ENCODE data around the gene SLC16A9.
"Not testable (repeated sequence)": the region's sequence is repeated elsewhere in the genome, so short reads cannot be mapped to it uniquely, and the experiment has no call there.

SLC16A9 gene

DNA sequence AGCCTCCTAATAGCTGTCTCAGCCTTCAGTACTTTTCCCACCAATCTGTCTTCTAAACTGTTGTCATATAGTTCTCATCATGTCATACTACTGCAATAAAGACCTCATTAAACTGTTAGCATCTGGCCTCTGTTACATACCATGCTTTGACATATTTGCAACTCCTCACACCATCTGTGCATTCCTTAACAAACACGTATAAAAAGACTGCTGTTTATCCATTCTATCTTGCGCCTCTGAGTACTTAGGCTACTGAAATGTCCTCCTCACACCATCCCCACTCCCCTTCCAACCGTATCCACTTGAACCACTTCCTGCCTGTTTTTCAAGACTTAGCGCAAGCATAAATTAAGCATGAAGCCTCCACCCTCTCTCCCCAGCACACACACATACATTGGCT, 41.6 kb downstream of the SLC16A9 start:
- no peaks in the 10 kb centered on the region for H4K20me1 ChIP-seq (ENCODE audit: low read depth, low read length)
- no peak overlapping the region for H3K27ac ChIP-seq (ENCODE audit: low read depth, low read length)
- no peak overlapping the region for H3K4me3 ChIP-seq (ENCODE audit: insufficient read depth, low read length, poor library complexity, severe bottlenecking)
- H3K79me2 ChIP-seq (ENCODE audit: insufficient read depth, low read length), result no peaks in the 10 kb centered on the region
- no peaks in the 10 kb centered on the region for H3K27me3 ChIP-seq (ENCODE audit: low read length)
- H2AFZ ChIP-seq (ENCODE audit: low read depth, low read length, severe bottlenecking), result no peak overlapping the region
- no peaks in the 10 kb centered on the region for H3K36me3 ChIP-seq (ENCODE audit: low read length)
- no peaks in the 10 kb centered on the region for H3F3A ChIP-seq (ENCODE audit: insufficient read depth)
- no peak overlapping the region for H3K4me2 ChIP-seq (ENCODE audit: low read depth, low read length, poor library complexity, severe bottlenecking)
- peaks cover 6% of the 10 kb centered on the region; the same call in 1 of the 2 replicates for H3K9me3 ChIP-seq (ENCODE audit: insufficient read depth, low read length)
- H3K9ac ChIP-seq (ENCODE audit: low read length), result no peak overlapping the region
- H3K9me2 ChIP-seq (replicated peaks; ENCODE audit: insufficient read depth, low read length), result no peaks in the 10 kb centered on the region
- no peak for TF ChIP-seq EZH2phosphoT487 (conservative IDR thresholded peaks at IDR 0.05; ENCODE audit: low read length)
- TF ChIP-seq CTCF (IDR thresholded peaks at IDR 0.05; ENCODE audit: insufficient read depth, low read length, poor library complexity, severe bottlenecking), result no peak

GRCh38 chr10:59666310-59666709, 43.3 kb downstream of the SLC16A9 start:
- H3K79me2 ChIP-seq (ENCODE audit: insufficient read depth, low read length), result no peaks in the 10 kb centered on the region
- H3K9me3 ChIP-seq (ENCODE audit: insufficient read depth, low read length), result peaks cover 6% of the 10 kb centered on the region; the same call in 1 of the 2 replicates
- H3K27me3 ChIP-seq (ENCODE audit: low read length), result no peaks in the 10 kb centered on the region
- H3K4me2 ChIP-seq (ENCODE audit: low read depth, low read length, poor library complexity, severe bottlenecking), result no peak overlapping the region
- TF ChIP-seq CTCF (IDR thresholded peaks at IDR 0.05; ENCODE audit: insufficient read depth, low read length, poor library complexity, severe bottlenecking) (no peak), EZH2phosphoT487 (conservative IDR thresholded peaks at IDR 0.05; ENCODE audit: low read length) (no peak)
- H3K4me3 ChIP-seq (ENCODE audit: insufficient read depth, low read length, poor library complexity, severe bottlenecking), result no peak overlapping the region
- H2AFZ ChIP-seq (ENCODE audit: low read depth, low read length, severe bottlenecking), result no peak overlapping the region
- no peaks in the 10 kb centered on the region for H3K36me3 ChIP-seq (ENCODE audit: low read length)
- H3K9ac ChIP-seq (ENCODE audit: low read length), result no peak overlapping the region
- H3F3A ChIP-seq (ENCODE audit: insufficient read depth), result no peaks in the 10 kb centered on the region
- H3K27ac ChIP-seq (ENCODE audit: low read depth, low read length), result no peak overlapping the region
- H4K20me1 ChIP-seq (ENCODE audit: low read depth, low read length), result no peaks in the 10 kb centered on the region
- H3K9me2 ChIP-seq (replicated peaks; ENCODE audit: insufficient read depth, low read length), result no peaks in the 10 kb centered on the region

- H3K36me3 ChIP-seq (ENCODE audit: low read length); H3K27ac ChIP-seq (ENCODE audit: low read depth, low read length); H3K4me3 ChIP-seq (ENCODE audit: insufficient read depth, low read length, poor library complexity, severe bottlenecking); H4K20me1 ChIP-seq (ENCODE audit: low read depth, low read length); H3K4me2 ChIP-seq (ENCODE audit: low read depth, low read length, poor library complexity, severe bottlenecking); H3K9me2 ChIP-seq (replicated peaks; ENCODE audit: insufficient read depth, low read length); H3K9ac ChIP-seq (ENCODE audit: low read length); H3F3A ChIP-seq (ENCODE audit: insufficient read depth); H3K9me3 ChIP-seq (ENCODE audit: insufficient read depth, low read length); H3K27me3 ChIP-seq (ENCODE audit: low read length); H2AFZ ChIP-seq (ENCODE audit: low read depth, low read length, severe bottlenecking); H3K79me2 ChIP-seq (ENCODE audit: insufficient read depth, low read length): not testable (repeated sequence)
Observed at GRCh38 chr10:59663213-59663612, 46.4 kb downstream of the SLC16A9 start.

DNA sequence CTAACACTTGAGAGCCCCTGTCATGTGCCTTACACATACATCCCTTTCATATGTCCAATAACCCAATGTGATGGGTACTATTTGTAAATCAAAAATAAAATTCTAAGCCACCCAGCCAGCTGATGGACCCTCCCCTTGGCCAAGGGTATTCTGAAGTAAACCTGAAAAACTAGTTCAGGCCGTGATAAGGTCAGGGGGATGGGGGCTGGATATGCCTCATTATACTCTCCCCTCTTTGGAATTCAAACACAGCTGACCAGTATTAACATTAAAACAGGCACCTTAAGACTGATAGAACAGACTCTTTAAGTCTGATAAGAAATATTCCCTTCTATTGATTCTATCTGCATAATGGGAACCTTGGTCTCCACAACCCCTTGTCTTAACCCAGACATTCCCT, 51.9 kb downstream of the SLC16A9 start:
- no peak overlapping the region for H3K9ac ChIP-seq (ENCODE audit: low read length)
- H3F3A ChIP-seq (ENCODE audit: insufficient read depth), result no peaks in the 10 kb centered on the region
- H3K27me3 ChIP-seq (ENCODE audit: low read length), result no peaks in the 10 kb centered on the region
- H3K4me2 ChIP-seq (ENCODE audit: low read depth, low read length, poor library complexity, severe bottlenecking), result no peak overlapping the region
- H3K36me3 ChIP-seq (ENCODE audit: low read length), result no peaks in the 10 kb centered on the region
- no peak overlapping the region for H2AFZ ChIP-seq (ENCODE audit: low read depth, low read length, severe bottlenecking)
- no peaks in the 10 kb centered on the region for H3K79me2 ChIP-seq (ENCODE audit: insufficient read depth, low read length)
- no peak overlapping the region for H3K4me3 ChIP-seq (ENCODE audit: insufficient read depth, low read length, poor library complexity, severe bottlenecking)
- no peaks in the 10 kb centered on the region for H3K9me2 ChIP-seq (replicated peaks; ENCODE audit: insufficient read depth, low read length)
- no peak overlapping the region for H3K27ac ChIP-seq (ENCODE audit: low read depth, low read length)
- H4K20me1 ChIP-seq (ENCODE audit: low read depth, low read length), result no peaks in the 10 kb centered on the region
- no peaks in the 10 kb centered on the region for H3K9me3 ChIP-seq (ENCODE audit: insufficient read depth, low read length)
- TF ChIP-seq CTCF (IDR thresholded peaks at IDR 0.05; ENCODE audit: insufficient read depth, low read length, poor library complexity, severe bottlenecking) (no peak), EZH2phosphoT487 (conservative IDR thresholded peaks at IDR 0.05; ENCODE audit: low read length) (no peak)

Measured in SU-DHL-6 (cell line).